ENCODE measurements around the gene PHKA1. TPM values are rescaled to one million over a fixed set of nuclear protein-coding genes. Genes with fewer than 3 reads are reported as not detected.

PHKA1 gene
- polyA plus RNA-seq, 1 experiment: 1.5 TPM

DNA sequence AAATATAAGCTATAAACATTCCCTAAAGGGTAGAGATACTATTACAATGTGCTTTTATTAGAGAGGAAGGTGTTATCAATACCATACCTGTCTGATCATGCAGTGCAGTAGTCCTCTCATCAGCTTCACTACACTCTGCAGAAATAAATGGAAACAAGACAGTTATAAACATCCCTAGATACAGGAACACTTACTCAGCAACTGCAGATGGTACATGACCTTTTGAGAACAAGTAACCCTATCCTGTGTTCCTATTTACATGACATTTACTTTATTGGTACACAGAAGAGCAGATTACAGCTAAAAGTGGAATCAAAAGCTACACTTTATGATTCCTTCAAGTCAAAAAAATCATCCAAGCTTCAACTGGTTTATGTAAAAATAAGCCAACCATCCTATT, 9.0 kb downstream of the PHKA1 start:
- no peak overlapping the region for H3K4me3 ChIP-seq (ENCODE audit: low read depth, low read length)
- ChIA-PET CTCF (no interaction called here), POLR2A (no interaction called here)
- no peaks in the 10 kb centered on the region for H3K27me3 ChIP-seq (ENCODE audit: control insufficient read depth, insufficient read depth, low read length)
- DNase-seq (ENCODE audit: low read depth): no peak
- no peaks in the 10 kb centered on the region for H3K36me3 ChIP-seq (ENCODE audit: control insufficient read depth, insufficient read depth, low read length)
- TF ChIP-seq CTCF (IDR thresholded peaks at IDR 0.05; ENCODE audit: insufficient read depth, low read depth, low read length): no peak

DNA sequence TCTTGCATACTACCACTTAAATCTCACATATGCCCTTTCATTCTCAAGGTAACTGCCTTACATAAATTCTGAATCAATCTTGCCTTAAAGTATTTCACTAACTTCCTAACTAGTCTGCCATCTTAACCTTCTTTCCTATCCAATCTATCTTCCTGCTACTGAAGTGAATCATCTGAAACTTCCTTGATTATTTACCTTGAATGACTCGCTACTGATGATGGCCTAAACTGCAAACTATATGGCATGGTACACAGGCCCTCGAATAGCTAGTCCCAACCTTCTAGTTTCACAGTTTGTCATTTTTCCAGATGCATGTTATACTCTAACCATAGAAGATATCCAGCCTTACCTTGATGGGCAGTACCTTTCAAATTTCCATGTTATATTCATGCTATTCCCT, 19.9 kb downstream of the PHKA1 start:
- DNase-seq (ENCODE audit: low read depth): no peak
- ChIA-PET CTCF (no interaction called here), POLR2A (no interaction called here)
- no peaks in the 10 kb centered on the region for H3K36me3 ChIP-seq (ENCODE audit: control insufficient read depth, insufficient read depth, low read length)
- no peaks in the 10 kb centered on the region for H3K27me3 ChIP-seq (ENCODE audit: control insufficient read depth, insufficient read depth, low read length)
- H3K4me3 ChIP-seq (ENCODE audit: low read depth, low read length): no peak overlapping the region
- TF ChIP-seq CTCF (IDR thresholded peaks at IDR 0.05; ENCODE audit: insufficient read depth, low read depth, low read length): no peak

DNA sequence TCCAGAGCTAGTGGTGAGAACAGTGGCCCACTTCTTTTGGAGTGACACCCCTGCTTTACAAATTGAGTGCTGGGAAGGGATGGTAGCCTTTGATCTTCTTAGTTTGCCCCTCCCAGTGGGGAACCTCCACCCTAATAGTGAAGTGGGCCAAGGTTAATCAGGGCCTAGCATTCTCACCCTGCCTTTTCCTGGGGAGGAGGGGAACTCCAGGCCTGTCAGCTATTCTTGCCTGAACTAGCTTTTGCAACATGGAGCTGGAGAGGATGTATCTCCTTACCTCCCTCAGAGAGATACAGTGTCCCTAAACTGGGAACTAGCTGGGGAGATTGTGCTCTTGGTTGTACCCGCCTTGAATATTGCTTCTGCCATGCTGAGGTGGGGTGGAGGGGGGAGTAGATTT, 20.6 kb downstream of the PHKA1 start:
- Histone ChIP-seq H3K4me3 (ENCODE audit: low read depth, low read length) (no peak overlapping the region), H3K27me3 (ENCODE audit: control insufficient read depth, insufficient read depth, low read length) (no peaks in the 10 kb centered on the region), H3K36me3 (ENCODE audit: control insufficient read depth, insufficient read depth, low read length) (no peaks in the 10 kb centered on the region)
- no peak for TF ChIP-seq CTCF (IDR thresholded peaks at IDR 0.05; ENCODE audit: insufficient read depth, low read depth, low read length)
- CTCF ChIA-PET: interaction anchor here (0.8 kb wide), 1 partner anchor 19 kb away, joined by 4 read pairs; no protein-coding TSS in a partner anchor
- POLR2A ChIA-PET: no interaction called here
- DNase-seq (ENCODE audit: low read depth): no peak

GRCh38 chrX:72687396-72687795, 26.7 kb downstream of the PHKA1 start:
- Histone ChIP-seq H3K27me3 (ENCODE audit: control insufficient read depth, insufficient read depth, low read length) (no peaks in the 10 kb centered on the region), H3K36me3 (ENCODE audit: control insufficient read depth, insufficient read depth, low read length) (no peaks in the 10 kb centered on the region), H3K4me3 (ENCODE audit: low read depth, low read length) (no peak overlapping the region)
- ChIA-PET POLR2A (no interaction called here), CTCF (no interaction called here)
- DNase-seq (ENCODE audit: low read depth): no peak
- no peak for TF ChIP-seq CTCF (IDR thresholded peaks at IDR 0.05; ENCODE audit: insufficient read depth, low read depth, low read length)

DNA sequence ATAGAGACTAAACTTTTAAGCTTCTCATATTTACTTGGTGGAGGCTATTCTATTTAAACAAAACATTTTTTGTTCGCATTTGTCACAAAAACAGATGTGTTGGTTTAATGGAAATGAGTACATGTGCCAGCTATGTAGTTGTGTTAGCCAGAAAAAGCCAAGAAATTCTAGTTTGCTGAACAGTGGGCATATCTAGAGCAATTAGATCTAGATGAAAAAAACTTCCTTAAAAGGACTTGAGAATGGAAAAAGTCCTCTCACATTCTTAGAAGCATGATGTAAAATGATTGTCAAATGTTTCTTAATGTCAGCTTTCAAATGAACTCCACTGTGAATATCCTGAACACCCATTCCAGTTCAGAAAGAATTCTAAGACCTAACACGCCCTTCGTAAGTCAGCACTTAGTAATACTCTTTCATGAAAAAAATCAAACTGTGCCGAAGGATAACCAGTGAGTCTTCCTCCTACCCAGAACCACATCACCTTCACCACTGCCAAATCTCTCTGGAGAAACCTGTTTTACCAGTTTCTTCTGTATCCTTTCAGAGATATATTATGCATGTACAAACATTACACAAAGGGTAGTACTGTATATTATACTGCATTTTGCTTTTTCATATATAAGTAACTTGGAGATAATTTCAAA, 28.2 kb downstream of the PHKA1 start:
- no peak for TF ChIP-seq CTCF (IDR thresholded peaks at IDR 0.05; ENCODE audit: insufficient read depth, low read depth, low read length)
- H3K36me3 ChIP-seq (ENCODE audit: control insufficient read depth, insufficient read depth, low read length): no peaks in the 10 kb centered on the region
- DNase-seq (ENCODE audit: low read depth): no peak
- POLR2A ChIA-PET: no interaction called here
- CTCF ChIA-PET: no interaction called here
- H3K27me3 ChIP-seq (ENCODE audit: control insufficient read depth, insufficient read depth, low read length): no peaks in the 10 kb centered on the region
- no peak overlapping the region for H3K4me3 ChIP-seq (ENCODE audit: low read depth, low read length)

Measured in BJ (cell line).